ENCODE results near the gene LYZL1.

DNA sequence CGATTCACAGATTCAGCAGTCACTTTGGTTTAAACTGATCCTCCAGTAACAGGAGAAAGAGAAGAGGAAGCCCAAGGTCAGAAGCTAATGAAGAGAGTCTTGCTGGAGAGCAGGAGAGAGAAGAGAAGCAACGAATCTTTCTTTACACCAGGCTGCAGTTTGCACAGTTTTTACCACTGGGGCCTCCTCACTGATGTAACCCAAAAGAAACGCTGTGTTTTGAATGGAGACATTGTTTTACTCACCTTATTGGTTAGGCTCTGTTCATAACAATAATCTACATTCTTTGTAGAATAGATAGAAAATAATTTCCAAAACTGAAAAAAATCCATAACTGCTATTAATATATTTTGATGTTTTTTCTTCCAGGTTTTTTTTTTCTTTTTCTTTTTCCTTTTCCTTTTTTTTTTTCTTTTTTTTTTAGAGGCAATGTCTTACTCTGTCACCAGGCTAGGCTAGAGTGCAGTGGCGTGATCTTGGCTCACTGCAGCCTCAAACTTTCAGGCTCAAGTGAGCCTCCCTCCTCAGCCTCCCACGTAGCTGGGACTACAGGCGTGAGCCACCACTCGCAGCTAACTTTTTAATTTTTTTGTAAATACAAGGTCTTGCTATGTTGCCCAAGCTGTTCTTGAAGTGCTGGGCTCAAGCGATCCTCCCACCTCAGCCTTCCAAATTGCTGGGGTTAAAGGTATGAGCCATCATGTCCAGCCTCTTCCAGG is 27.6 kb downstream of the LYZL1 start:
- TF ChIP-seq BHLHE40 (IDR thresholded peaks at IDR 0.05; ENCODE audit: borderline replicate concordance) (no peak), SP1 (IDR thresholded peaks at IDR 0.05) (no peak), FOXM1 (IDR thresholded peaks at IDR 0.05; ENCODE audit: borderline replicate concordance) (no peak), HDGF (IDR thresholded peaks at IDR 0.05; ENCODE audit: borderline replicate concordance) (no peak), LEF1 (IDR thresholded peaks at IDR 0.05; ENCODE audit: borderline replicate concordance) (no peak), ARNT (IDR thresholded peaks at IDR 0.05) (no peak), L3MBTL2 (conservative IDR thresholded peaks at IDR 0.05) (no peak), FOXA1 (IDR thresholded peaks at IDR 0.05) (no peak), NFRKB (IDR thresholded peaks at IDR 0.05) (no peak), ZNF384 (IDR thresholded peaks at IDR 0.05) (no peak)
- TF ChIP-seq, protein P1, sequence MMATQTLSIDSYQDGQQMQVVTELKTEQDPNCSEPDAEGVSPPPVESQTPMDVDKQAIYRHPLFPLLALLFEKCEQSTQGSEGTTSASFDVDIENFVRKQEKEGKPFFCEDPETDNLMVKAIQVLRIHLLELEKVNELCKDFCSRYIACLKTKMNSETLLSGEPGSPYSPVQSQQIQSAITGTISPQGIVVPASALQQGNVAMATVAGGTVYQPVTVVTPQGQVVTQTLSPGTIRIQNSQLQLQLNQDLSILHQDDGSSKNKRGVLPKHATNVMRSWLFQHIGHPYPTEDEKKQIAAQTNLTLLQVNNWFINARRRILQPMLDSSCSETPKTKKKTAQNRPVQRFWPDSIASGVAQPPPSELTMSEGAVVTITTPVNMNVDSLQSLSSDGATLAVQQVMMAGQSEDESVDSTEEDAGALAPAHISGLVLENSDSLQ (IDR thresholded peaks at IDR 0.05): no peak
